Colonic mucosa (tissue), 4 donors: ENCODE data around the gene MYO9B. TPM values are rescaled to one million over a fixed set of nuclear protein-coding genes. Genes with fewer than 3 reads are reported as not detected.

Experiments
- DNase-seq: peaks from one replicate; pipeline ENCODE4 v3.0.0-alpha.2; 2020
- H3K27ac ChIP-seq: fragments of 200-600 bp; one replicate; pipeline ENCODE4 v1.8.0; 2021
- H3K27me3 ChIP-seq: fragments of 200-600 bp; one replicate; pipeline ENCODE4 v1.8.0; 2021
- H3K36me3 ChIP-seq: fragments of 200-600 bp; one replicate; pipeline ENCODE4 v1.8.0; 2021
- H3K4me1 ChIP-seq: fragments of 200-600 bp; one replicate; pipeline ENCODE4 v1.8.0; 2021; ENCODE audit warnings: mild to moderate bottlenecking
- H3K4me3 ChIP-seq: fragments of 200-600 bp; one replicate; pipeline ENCODE4 v1.8.0; 2021
- H3K9ac ChIP-seq, 2 donors: one replicate each; pipeline ENCODE4 v1.7.0; 2013; ENCODE audit warnings: control low read depth in 2 of 2, low read depth in 2 of 2, low read length in 2 of 2
- H3K9me3 ChIP-seq: fragments of 200-600 bp; one replicate; pipeline ENCODE4 v1.8.0; 2021
- CTCF ChIP-seq: fragments of 200-600 bp; IDR thresholded peaks from one replicate; pipeline ENCODE4 v1.8.0; 2022; ENCODE audit warnings: antibody characterized with exemption, mild to moderate bottlenecking
- intact Hi-C: fragments of 100-400 bp; cut with DNase I; formaldehyde crosslinking; loops from one replicate; pipeline ENCODE4 v1.14.1; 2022
- total RNA-seq, 2 donors: library from RNA; stranded (reverse); fragmentation: NEBNext Ultra II Directional in 1 of 2; extraction: Animal tissue kit (Norgen Biotek cat#: 25700) in 1 of 2; gene quantifications; one replicate each; pipeline ENCODE4 v1.2.1, GENCODE V29; 2021
- donor health status: healthy.
- donor health status: DM: no; HTN: no; CAD: no.
- donor health status: DM: no; HTN: no; CAD: no.

Gene MYO9B
- total RNA-seq, 2 donors from 2014 or later: 56.5 to 89.2 TPM

GRCh38 chr19:17234911-17235299, 159.3 kb downstream of the MYO9B start:
- intact Hi-C loops: no loop called here
- H3K27ac ChIP-seq: peak overlapping the region; percentile 85
- H3K9ac ChIP-seq: peak overlapping the region; percentile 28 to 79
- peak; percentile 81 for DNase-seq
- TF ChIP-seq CTCF: no peak
- peak overlapping the region; percentile 60 for H3K4me3 ChIP-seq
- no peaks in the 10 kb centered on the region for H3K9me3 ChIP-seq
- peaks cover 9% of the 10 kb centered on the region for H3K36me3 ChIP-seq
- peaks cover 21% of the 10 kb centered on the region for H3K4me1 ChIP-seq
- no peaks in the 10 kb centered on the region for H3K27me3 ChIP-seq

GRCh38 chr19:17235300-17235970, 159.9 kb downstream of the MYO9B start:
- Histone ChIP-seq H3K4me1 (peaks cover 26% of the 10 kb centered on the region), H3K27ac (peak overlapping the region; percentile 85), H3K27me3 (no peaks in the 10 kb centered on the region), H3K4me3 (peak overlapping the region; percentile 60), H3K9me3 (no peaks in the 10 kb centered on the region), H3K36me3 (peaks cover 9% of the 10 kb centered on the region), H3K9ac (peak overlapping the region; percentile 67 to 79)
- no peak for TF ChIP-seq CTCF
- intact Hi-C loops: no loop called here
- DNase-seq: peak; percentile 68

GRCh38 chr19:17235971-17236777, 160.6 kb downstream of the MYO9B start:
- TF ChIP-seq CTCF: no peak
- Histone ChIP-seq H3K9me3 (no peaks in the 10 kb centered on the region), H3K4me1 (peaks cover 31% of the 10 kb centered on the region), H3K9ac (peak overlapping the region; percentile 67 to 79), H3K27me3 (no peaks in the 10 kb centered on the region), H3K4me3 (peak overlapping the region; percentile 60), H3K36me3 (peaks cover 9% of the 10 kb centered on the region), H3K27ac (peak overlapping the region; percentile 85)
- peak; percentile 68 for DNase-seq
- intact Hi-C loops: no loop called here

GRCh38 chr19:17236811-17237543, 161.4 kb downstream of the MYO9B start:
- Histone ChIP-seq H3K27me3 (no peaks in the 10 kb centered on the region), H3K9ac (peak overlapping the region in 1 of 2 donors; percentile 63), H3K4me1 (peaks cover 33% of the 10 kb centered on the region), H3K4me3 (no peak overlapping the region), H3K27ac (peak overlapping the region; percentile 70), H3K9me3 (no peaks in the 10 kb centered on the region), H3K36me3 (peaks cover 6% of the 10 kb centered on the region)
- DNase-seq: no peak
- TF ChIP-seq CTCF: no peak
- intact Hi-C loops: no loop called here
